ENCODE data around the gene MAS1L. TPM values are rescaled to one million over a fixed set of nuclear protein-coding genes. Genes with fewer than 3 reads are reported as not detected.

MAS1L gene
- polyA plus RNA-seq, 3 donors, result not detected

DNA sequence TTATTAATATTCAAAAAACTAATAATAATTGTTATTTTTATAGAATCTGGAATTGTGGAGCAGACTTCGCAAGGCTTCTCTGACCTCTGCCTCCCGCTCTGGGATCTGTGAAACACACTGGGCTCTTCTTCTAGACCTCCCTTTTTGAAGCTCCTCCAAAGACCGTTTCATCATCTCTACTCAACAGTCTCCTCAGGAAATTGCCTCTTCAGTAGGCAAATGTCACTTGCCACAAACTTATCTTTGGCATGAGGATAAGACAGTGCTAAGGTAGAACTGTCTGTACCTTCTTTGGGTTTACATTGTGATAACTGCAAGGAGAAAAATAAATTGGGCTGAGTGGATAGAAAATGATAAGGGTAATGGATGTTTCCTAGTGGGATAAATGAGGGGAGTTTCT is 2.3 kb upstream of the MAS1L start:
- peaks cover 0 to 3% (median 2%) of the 10 kb centered on the region in 3 donors for H3K27me3 Mint-ChIP-seq (ENCODE audit: low read depth in 3 of 3)
- intact Hi-C loops (cut with micrococcal nuclease), result no loop called here
- Histone ChIP-seq H3K9me3 (replicated peaks in 1 of 2; ENCODE audit: control insufficient read depth in 1 of 2, insufficient read depth in 1 of 2, low read length in 2 of 2) (no peaks in the 10 kb centered on the region), H3K4me2 (replicated peaks; ENCODE audit: extremely low read depth, low read length, poor library complexity, severe bottlenecking) (no peak overlapping the region), H3K27ac (ENCODE audit: low read depth in 1 of 2, low read length in 2 of 2) (no peak overlapping the region), H3K4me3 (replicated peaks in 1 of 3; ENCODE audit: low read depth in 2 of 3, low read length in 3 of 3) (no peak overlapping the region), H3K79me2 (ENCODE audit: insufficient read depth, low read length) (no peaks in the 10 kb centered on the region), H2AFZ (ENCODE audit: insufficient read depth, low read depth, low read length, poor library complexity, severe bottlenecking) (no peak overlapping the region), H3K27me3 (ENCODE audit: control insufficient read depth in 2 of 2, insufficient read depth in 2 of 2, low read length in 2 of 2) (no peaks in the 10 kb centered on the region), H3K36me3 (replicated peaks in 1 of 2; ENCODE audit: control insufficient read depth in 1 of 2, insufficient read depth in 2 of 2, low read length in 2 of 2) (no peaks in the 10 kb centered on the region), H3K9ac (ENCODE audit: insufficient read depth, low read length, poor library complexity, severe bottlenecking) (no peak overlapping the region), H3K4me1 (ENCODE audit: control insufficient read depth in 1 of 2, insufficient read depth in 2 of 2, low read length in 2 of 2) (no peaks in the 10 kb centered on the region), H4K20me1 (ENCODE audit: insufficient read depth, low read length) (no peaks in the 10 kb centered on the region)
- no peak for DNase-seq
- TF ChIP-seq, protein P1, sequence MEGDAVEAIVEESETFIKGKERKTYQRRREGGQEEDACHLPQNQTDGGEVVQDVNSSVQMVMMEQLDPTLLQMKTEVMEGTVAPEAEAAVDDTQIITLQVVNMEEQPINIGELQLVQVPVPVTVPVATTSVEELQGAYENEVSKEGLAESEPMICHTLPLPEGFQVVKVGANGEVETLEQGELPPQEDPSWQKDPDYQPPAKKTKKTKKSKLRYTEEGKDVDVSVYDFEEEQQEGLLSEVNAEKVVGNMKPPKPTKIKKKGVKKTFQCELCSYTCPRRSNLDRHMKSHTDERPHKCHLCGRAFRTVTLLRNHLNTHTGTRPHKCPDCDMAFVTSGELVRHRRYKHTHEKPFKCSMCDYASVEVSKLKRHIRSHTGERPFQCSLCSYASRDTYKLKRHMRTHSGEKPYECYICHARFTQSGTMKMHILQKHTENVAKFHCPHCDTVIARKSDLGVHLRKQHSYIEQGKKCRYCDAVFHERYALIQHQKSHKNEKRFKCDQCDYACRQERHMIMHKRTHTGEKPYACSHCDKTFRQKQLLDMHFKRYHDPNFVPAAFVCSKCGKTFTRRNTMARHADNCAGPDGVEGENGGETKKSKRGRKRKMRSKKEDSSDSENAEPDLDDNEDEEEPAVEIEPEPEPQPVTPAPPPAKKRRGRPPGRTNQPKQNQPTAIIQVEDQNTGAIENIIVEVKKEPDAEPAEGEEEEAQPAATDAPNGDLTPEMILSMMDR (IDR thresholded peaks at IDR 0.05), result no peak
- no peak overlapping the region for H3K4me3 Mint-ChIP-seq
- H3K4me1 Mint-ChIP-seq, result peaks cover 4% of the 10 kb centered on the region
- H3K9me3 Mint-ChIP-seq, result peaks cover 0 to 1% (median 0%) of the 10 kb centered on the region in 7 donors
- WGBS (ENCODE audit: insufficient coverage), result no CpG with 5 or more reads among the region's 3 CpGs
- no peaks in the 10 kb centered on the region for H3K36me3 Mint-ChIP-seq
- no peak overlapping the region for H3K27ac Mint-ChIP-seq

DNA sequence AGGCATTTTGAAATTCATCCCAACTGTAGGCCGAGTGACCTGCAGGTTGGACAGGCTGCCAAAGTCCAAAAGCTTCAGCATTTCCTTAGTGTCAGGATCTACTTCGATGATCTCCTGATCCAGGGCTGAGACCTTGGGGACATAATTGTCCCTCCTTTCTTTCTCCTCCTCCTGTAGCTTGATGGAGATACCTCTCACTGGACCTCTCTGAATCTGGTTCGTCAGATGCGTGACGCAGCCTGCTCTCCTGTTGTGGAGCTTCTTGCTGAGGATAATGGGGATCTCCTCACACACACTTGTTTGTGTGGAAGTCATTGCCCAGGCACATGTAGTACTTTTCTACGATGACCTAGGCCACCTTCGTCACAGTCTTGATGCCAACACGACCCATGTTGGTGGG is 1.5 kb upstream of the MAS1L start:
- no peaks in the 10 kb centered on the region for H3K36me3 ChIP-seq (replicated peaks in 1 of 2; ENCODE audit: control insufficient read depth in 1 of 2, insufficient read depth in 2 of 2, low read length in 2 of 2)
- H2AFZ ChIP-seq (ENCODE audit: insufficient read depth, low read depth, low read length, poor library complexity, severe bottlenecking), result no peak overlapping the region
- H3K9ac ChIP-seq (ENCODE audit: insufficient read depth, low read length, poor library complexity, severe bottlenecking), result no peak overlapping the region
- no peaks in the 10 kb centered on the region for H3K9me3 ChIP-seq (replicated peaks in 1 of 2; ENCODE audit: control insufficient read depth in 1 of 2, insufficient read depth in 1 of 2, low read length in 2 of 2)
- Mint-ChIP-seq H3K27me3 (ENCODE audit: low read depth in 3 of 3) (peaks cover 0 to 2% (median 0%) of the 10 kb centered on the region in 3 donors), H3K27ac (no peak overlapping the region), H3K4me1 (peaks cover 4% of the 10 kb centered on the region), H3K4me3 (no peak overlapping the region), H3K36me3 (no peaks in the 10 kb centered on the region), H3K9me3 (peaks cover 0 to 1% (median 0%) of the 10 kb centered on the region in 7 donors)
- no peak overlapping the region for H3K4me2 ChIP-seq (replicated peaks; ENCODE audit: extremely low read depth, low read length, poor library complexity, severe bottlenecking)
- intact Hi-C loops (cut with micrococcal nuclease), result no loop called here
- no peaks in the 10 kb centered on the region for H4K20me1 ChIP-seq (ENCODE audit: insufficient read depth, low read length)
- no peak overlapping the region for H3K27ac ChIP-seq (ENCODE audit: low read depth in 1 of 2, low read length in 2 of 2)
- no peaks in the 10 kb centered on the region for H3K4me1 ChIP-seq (ENCODE audit: control insufficient read depth in 1 of 2, insufficient read depth in 2 of 2, low read length in 2 of 2)
- no peak overlapping the region for H3K4me3 ChIP-seq (replicated peaks in 1 of 3; ENCODE audit: low read depth in 2 of 3, low read length in 3 of 3)
- 100% methylated on average over 2 of the region's 8 CpGs for WGBS (ENCODE audit: insufficient coverage)
- no peaks in the 10 kb centered on the region for H3K27me3 ChIP-seq (ENCODE audit: control insufficient read depth in 2 of 2, insufficient read depth in 2 of 2, low read length in 2 of 2)
- no peaks in the 10 kb centered on the region for H3K79me2 ChIP-seq (ENCODE audit: insufficient read depth, low read length)
- TF ChIP-seq, protein P1 (IDR thresholded peaks at IDR 0.05), result no peak
- DNase-seq, result no peak
